ENCODE data around the gene DLL3.
"Not testable (repeated sequence)": the region's sequence is repeated elsewhere in the genome, so short reads cannot be mapped to it uniquely, and the experiment has no call there.

DNA sequence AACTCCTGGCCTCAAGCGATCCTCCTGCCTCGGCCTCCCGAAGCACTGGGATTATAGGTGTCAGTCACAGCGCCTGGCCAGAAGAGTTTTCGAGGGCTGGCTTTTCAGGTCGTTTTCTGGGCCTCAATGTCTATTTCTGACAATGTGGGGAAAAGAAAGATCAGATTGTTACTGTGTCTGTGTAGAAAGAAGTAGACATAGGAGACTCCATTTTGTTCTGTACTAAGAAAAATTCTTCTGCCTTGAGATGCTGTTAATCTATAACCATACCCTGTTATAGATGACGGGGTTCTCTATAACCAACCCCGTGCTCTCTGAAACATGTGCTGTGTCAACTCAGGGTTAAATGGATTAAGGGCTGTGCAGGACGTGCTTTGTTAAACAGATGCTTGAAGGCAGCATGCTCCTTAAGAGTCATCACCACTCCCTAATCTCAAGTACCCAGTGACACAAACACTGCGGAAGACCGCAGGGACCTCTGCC lies 19.4 kb upstream of the DLL3 start:
- TF ChIP-seq, protein P1, sequence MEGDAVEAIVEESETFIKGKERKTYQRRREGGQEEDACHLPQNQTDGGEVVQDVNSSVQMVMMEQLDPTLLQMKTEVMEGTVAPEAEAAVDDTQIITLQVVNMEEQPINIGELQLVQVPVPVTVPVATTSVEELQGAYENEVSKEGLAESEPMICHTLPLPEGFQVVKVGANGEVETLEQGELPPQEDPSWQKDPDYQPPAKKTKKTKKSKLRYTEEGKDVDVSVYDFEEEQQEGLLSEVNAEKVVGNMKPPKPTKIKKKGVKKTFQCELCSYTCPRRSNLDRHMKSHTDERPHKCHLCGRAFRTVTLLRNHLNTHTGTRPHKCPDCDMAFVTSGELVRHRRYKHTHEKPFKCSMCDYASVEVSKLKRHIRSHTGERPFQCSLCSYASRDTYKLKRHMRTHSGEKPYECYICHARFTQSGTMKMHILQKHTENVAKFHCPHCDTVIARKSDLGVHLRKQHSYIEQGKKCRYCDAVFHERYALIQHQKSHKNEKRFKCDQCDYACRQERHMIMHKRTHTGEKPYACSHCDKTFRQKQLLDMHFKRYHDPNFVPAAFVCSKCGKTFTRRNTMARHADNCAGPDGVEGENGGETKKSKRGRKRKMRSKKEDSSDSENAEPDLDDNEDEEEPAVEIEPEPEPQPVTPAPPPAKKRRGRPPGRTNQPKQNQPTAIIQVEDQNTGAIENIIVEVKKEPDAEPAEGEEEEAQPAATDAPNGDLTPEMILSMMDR (IDR thresholded peaks at IDR 0.05) = not testable (repeated sequence)
- TF ChIP-seq POLR2AphosphoS5 (IDR thresholded peaks at IDR 0.05; ENCODE audit: insufficient read depth in 1 of 2, low read depth in 1 of 2) = not testable (repeated sequence)
